HG03097 (cell line): ENCODE measurements around the gene GBA2.

ENCODE experiments used
- ATAC-seq: cut with Tn5 transposase; IDR thresholded peaks from one replicate; pipeline ENCODE4 v1.9.1; 2021; ENCODE audit not compliant: unreplicated experiment, low FRiP score

GBA2 gene

GRCh38 chr9:35718721-35719511, 30.1 kb downstream of the GBA2 start:
- no peak for ATAC-seq

GRCh38 chr9:35717132-35717870, 31.7 kb downstream of the GBA2 start:
- no peak for ATAC-seq

GRCh38 chr9:35716230-35716629, 32.8 kb downstream of the GBA2 start:
- ATAC-seq, result no peak

- no peak for ATAC-seq
These were observed 34.3 kb downstream of the GBA2 start for GRCh38 chr9:35714579-35715252.

GRCh38 chr9:35714123-35714522, 34.9 kb downstream of the GBA2 start:
- ATAC-seq, result no peak

GRCh38 chr9:35713578-35713977, 35.5 kb downstream of the GBA2 start:
- ATAC-seq, result no peak

GRCh38 chr9:35712762-35713400, 36.1 kb downstream of the GBA2 start:
- ATAC-seq, result no peak

- no peak for ATAC-seq
These were observed 37.3 kb downstream of the GBA2 start for GRCh38 chr9:35711501-35712428.

- no peak for ATAC-seq
These were observed 38.1 kb downstream of the GBA2 start for GRCh38 chr9:35710818-35711500.

- ATAC-seq, result no peak
These were observed 40.9 kb downstream of the GBA2 start for GRCh38 chr9:35708146-35708545.

- no peak for ATAC-seq
These were observed 42.1 kb downstream of the GBA2 start for GRCh38 chr9:35706951-35707350.

GRCh38 chr9:35705836-35706430, 43.1 kb downstream of the GBA2 start:
- ATAC-seq, result no peak

GRCh38 chr9:35705372-35705771, 43.7 kb downstream of the GBA2 start:
- no peak for ATAC-seq

GRCh38 chr9:35703906-35704672, 44.9 kb downstream of the GBA2 start:
- no peak for ATAC-seq

GRCh38 chr9:35702696-35703095, 46.3 kb downstream of the GBA2 start:
- ATAC-seq, result no peak

- no peak for ATAC-seq
These were observed 48.1 kb downstream of the GBA2 start for GRCh38 chr9:35700942-35701341.

- no peak for ATAC-seq
These were observed 49.0 kb downstream of the GBA2 start for GRCh38 chr9:35700031-35700430.

- ATAC-seq, result no peak
These were observed 50.8 kb downstream of the GBA2 start for GRCh38 chr9:35698231-35698630.
